ENCODE data around the gene RHOH. TPM values are rescaled to one million over a fixed set of nuclear protein-coding genes. Genes with fewer than 3 reads are reported as not detected.
"Not testable (repeated sequence)": the region's sequence is repeated elsewhere in the genome, so short reads cannot be mapped to it uniquely, and the experiment has no call there.

RHOH gene, protein sequence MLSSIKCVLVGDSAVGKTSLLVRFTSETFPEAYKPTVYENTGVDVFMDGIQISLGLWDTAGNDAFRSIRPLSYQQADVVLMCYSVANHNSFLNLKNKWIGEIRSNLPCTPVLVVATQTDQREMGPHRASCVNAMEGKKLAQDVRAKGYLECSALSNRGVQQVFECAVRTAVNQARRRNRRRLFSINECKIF
- total RNA-seq: 100 to 1,000 TPM in 1 of 7 donors, 10 to 100 TPM in 6; 51.4 to 100 (median 72.0) TPM
- polyA plus RNA-seq: 100 to 1,000 TPM in 1 of 3 donors, 10 to 100 TPM in 2; 70.3 to 112 (median 76.6) TPM
- long read RNA-seq, donor 1, full-length matches to known transcripts: 3 of 3 reads
- long read RNA-seq, donor 1, partial matches to known transcripts: 0 of 3 reads
- long read RNA-seq, donor 1, other reads (novel, unspliced or antisense): 0 of 3 reads
- long read RNA-seq, donor 2, full-length matches to known transcripts: 5 of 5 reads
- long read RNA-seq, donor 2, partial matches to known transcripts: 0 of 5 reads
- long read RNA-seq, donor 2, other reads (novel, unspliced or antisense): 0 of 5 reads

DNA sequence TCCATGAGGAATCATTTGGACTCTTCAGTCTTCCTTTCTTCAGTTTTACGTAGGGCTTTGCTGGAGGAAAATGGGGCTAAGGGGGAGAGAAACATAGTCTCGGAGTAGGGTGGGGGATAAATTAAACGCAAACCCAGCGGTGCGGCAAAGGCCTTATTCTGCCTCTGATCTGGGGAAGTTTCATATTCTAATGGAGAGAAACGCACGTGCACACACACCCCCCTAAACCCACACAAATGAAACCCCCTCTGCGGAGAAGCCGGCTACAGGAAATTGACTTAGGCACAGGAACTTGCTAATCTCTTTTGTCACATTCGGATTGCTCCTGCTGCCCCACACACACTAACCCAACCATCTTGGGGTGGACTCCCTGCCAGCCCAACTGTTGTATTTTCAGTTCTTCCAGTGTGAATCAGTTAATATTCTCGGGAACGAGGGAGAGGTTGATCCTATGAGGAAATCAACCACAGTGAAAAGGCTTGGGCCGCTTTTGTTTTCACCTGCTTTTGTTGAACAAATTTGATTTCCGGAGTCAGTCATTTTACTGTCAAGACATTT, at the start of gene RHOH:
Gene RHOH, plus strand, starts transcription at position 308 of the 558 bp plus-strand sequence. CDS start 46,356 bp downstream, outside the sequence.
- Histone ChIP-seq H3K27me3 (replicated peaks in 1 of 7) (no peaks in the 10 kb centered on the region), H3K36me3 (no peaks in the 10 kb centered on the region), H3K4me3 (peak within 1 kb of the TSS; percentile 45 to 79 (median 56)), H3K4me1 (peaks cover 3 to 96% (median 38%) of the 10 kb centered on the region in 6 donors), H3K27ac (peak within 1 kb of the TSS; percentile 80 to 94 (median 89)), H3K9me3 (no peaks in the 10 kb centered on the region)
- WGBS, 5 donors: 10 to 24% (median 16%) methylated on average over 14 of the region's 14 CpGs
- peak; percentile 83 for DNase-seq
- intact Hi-C loops (cut with DNase I; ENCODE audit: low total_unique reads): no loop called here
- TF ChIP-seq POLR2AphosphoS5 (IDR thresholded peaks at IDR 0.05) (peak in 2 of 3 donors; percentile 12 to 98), POLR2A (IDR thresholded peaks at IDR 0.05) (peak; percentile 36 to 80 (median 75))
- TF ChIP-seq, protein P1, sequence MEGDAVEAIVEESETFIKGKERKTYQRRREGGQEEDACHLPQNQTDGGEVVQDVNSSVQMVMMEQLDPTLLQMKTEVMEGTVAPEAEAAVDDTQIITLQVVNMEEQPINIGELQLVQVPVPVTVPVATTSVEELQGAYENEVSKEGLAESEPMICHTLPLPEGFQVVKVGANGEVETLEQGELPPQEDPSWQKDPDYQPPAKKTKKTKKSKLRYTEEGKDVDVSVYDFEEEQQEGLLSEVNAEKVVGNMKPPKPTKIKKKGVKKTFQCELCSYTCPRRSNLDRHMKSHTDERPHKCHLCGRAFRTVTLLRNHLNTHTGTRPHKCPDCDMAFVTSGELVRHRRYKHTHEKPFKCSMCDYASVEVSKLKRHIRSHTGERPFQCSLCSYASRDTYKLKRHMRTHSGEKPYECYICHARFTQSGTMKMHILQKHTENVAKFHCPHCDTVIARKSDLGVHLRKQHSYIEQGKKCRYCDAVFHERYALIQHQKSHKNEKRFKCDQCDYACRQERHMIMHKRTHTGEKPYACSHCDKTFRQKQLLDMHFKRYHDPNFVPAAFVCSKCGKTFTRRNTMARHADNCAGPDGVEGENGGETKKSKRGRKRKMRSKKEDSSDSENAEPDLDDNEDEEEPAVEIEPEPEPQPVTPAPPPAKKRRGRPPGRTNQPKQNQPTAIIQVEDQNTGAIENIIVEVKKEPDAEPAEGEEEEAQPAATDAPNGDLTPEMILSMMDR (IDR thresholded peaks at IDR 0.05 in 8 of 11, conservative IDR thresholded peaks at IDR 0.05 in 3 of 11): no peak

DNA sequence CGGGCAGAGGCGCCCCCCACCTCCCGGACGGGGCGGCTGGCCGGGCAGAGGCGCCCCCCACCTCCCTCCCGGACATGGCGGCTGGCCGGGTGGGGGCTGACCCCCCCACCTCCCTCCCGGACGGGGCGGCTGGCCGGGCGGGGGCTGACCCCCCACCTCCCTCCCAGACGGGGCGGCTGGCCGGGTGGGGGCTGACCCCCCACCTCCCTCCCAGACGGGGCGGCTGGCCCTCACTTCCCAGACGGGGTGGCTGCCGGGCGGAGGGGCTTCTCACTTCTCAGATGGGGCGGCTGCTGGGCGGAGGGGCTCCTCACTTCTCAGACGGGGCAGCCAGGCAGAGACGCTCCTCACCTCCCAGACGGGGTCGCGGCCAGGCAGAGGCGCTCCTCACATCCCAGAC, 49.3 kb upstream of the RHOH start:
- H3K27me3 ChIP-seq (replicated peaks in 1 of 7); H3K4me3 ChIP-seq; intact Hi-C loops (cut with DNase I; ENCODE audit: low total_unique reads); H3K27ac ChIP-seq; DNase-seq: not testable (repeated sequence)
- 90 to 99% (median 93%) methylated on average over 18 to 31 of the region's 31 CpGs for WGBS, 5 donors
- H3K4me1 ChIP-seq: peaks cover 0 to 30% (median 4%) of the 10 kb centered on the region in 6 donors
- H3K36me3 ChIP-seq: peaks cover 0 to 37% (median 6%) of the 10 kb centered on the region in 6 donors
- H3K9me3 ChIP-seq: peaks cover 0 to 11% (median 8%) of the 10 kb centered on the region in 8 donors

DNA sequence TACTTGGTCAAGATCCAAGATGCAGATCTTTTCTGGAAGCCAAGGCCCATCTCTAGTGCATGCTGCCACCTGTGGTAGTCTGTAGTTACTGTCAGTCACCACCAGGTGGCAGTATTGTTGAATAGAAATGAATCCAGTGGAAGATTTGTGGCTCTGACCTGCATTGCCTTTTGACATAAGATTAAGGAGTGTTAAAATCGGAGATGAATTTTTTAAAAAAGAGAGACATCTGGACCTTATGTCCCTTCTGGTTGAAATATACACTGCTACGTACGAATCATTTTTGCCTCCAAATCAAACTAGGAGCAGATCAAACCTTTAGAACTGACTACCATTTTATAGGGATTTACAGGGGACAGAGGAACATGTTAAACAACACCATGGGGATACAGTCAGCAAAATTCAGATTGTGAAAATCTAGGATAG, 46.9 kb upstream of the RHOH start:
- Histone ChIP-seq H3K4me1 (peaks cover 3 to 54% (median 12%) of the 10 kb centered on the region in 6 donors), H3K4me3 (no peak overlapping the region), H3K9me3 (peaks cover 0 to 11% (median 8%) of the 10 kb centered on the region in 8 donors), H3K27ac (peak overlapping the region in 3 of 8 donors; percentile 8 to 40 (median 28)), H3K36me3 (peaks cover 0 to 12% (median 2%) of the 10 kb centered on the region in 6 donors), H3K27me3 (replicated peaks in 1 of 7) (no peaks in the 10 kb centered on the region)
- no peak for DNase-seq
- WGBS, 5 donors: 72 to 84% (median 79%) methylated on average over 3 of the region's 3 CpGs
- TF ChIP-seq POLR2AphosphoS5 (IDR thresholded peaks at IDR 0.05) (peak in 1 of 3 donors; percentile 57), POLR2A (IDR thresholded peaks at IDR 0.05) (no peak)
- TF ChIP-seq, protein P1 (IDR thresholded peaks at IDR 0.05 in 8 of 11, conservative IDR thresholded peaks at IDR 0.05 in 3 of 11): peak; percentile 85 to 97 (median 94)
- intact Hi-C loops (cut with DNase I; ENCODE audit: low total_unique reads): loop anchor here (5.0 kb wide), 1 partner anchor 157 kb away; no protein-coding TSS in a partner anchor

DNA sequence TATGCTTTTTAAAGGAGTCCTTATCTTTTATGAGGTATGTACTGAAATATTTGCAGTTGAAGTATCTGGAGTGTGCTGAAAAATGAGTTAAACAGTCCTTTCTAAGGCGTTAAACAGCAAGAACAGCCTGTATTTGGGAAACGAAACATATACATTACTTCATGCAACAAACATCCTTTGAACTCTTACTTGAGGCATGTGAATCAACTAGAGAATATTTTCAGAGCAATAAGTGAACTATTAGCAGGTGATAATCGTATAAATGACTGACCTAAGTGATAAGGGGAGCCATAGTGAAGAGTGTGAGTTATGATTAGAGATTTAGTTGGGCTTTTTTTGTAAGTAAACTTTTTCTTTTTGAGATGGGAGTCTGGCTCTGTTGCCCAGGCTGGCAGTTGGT, 45.9 kb upstream of the RHOH start:
- no peaks in the 10 kb centered on the region for H3K27me3 ChIP-seq (replicated peaks in 1 of 7)
- no peak overlapping the region for H3K4me3 ChIP-seq
- peaks cover 0 to 11% (median 8%) of the 10 kb centered on the region in 8 donors for H3K9me3 ChIP-seq
- TF ChIP-seq POLR2AphosphoS5 (IDR thresholded peaks at IDR 0.05): no peak
- TF ChIP-seq, protein P1 (IDR thresholded peaks at IDR 0.05 in 8 of 11, conservative IDR thresholded peaks at IDR 0.05 in 3 of 11): no peak
- no peak for TF ChIP-seq POLR2A (IDR thresholded peaks at IDR 0.05)
- H3K36me3 ChIP-seq: peaks cover 0 to 4% (median 0%) of the 10 kb centered on the region in 6 donors
- 87 to 95% (median 91%) methylated on average over 3 of the region's 3 CpGs for WGBS, 5 donors
- intact Hi-C loops (cut with DNase I; ENCODE audit: low total_unique reads): loop anchor here (5.0 kb wide), 1 partner anchor 156 kb away; no protein-coding TSS in a partner anchor
- DNase-seq: no peak
- peaks cover 3 to 61% (median 12%) of the 10 kb centered on the region in 6 donors for H3K4me1 ChIP-seq
- peak overlapping the region in 2 of 8 donors; percentile 6 to 28 for H3K27ac ChIP-seq

All from spleen (tissue), 13 donors.